ENCODE measurements around the gene SLC38A3.

SLC38A3 gene

DNA sequence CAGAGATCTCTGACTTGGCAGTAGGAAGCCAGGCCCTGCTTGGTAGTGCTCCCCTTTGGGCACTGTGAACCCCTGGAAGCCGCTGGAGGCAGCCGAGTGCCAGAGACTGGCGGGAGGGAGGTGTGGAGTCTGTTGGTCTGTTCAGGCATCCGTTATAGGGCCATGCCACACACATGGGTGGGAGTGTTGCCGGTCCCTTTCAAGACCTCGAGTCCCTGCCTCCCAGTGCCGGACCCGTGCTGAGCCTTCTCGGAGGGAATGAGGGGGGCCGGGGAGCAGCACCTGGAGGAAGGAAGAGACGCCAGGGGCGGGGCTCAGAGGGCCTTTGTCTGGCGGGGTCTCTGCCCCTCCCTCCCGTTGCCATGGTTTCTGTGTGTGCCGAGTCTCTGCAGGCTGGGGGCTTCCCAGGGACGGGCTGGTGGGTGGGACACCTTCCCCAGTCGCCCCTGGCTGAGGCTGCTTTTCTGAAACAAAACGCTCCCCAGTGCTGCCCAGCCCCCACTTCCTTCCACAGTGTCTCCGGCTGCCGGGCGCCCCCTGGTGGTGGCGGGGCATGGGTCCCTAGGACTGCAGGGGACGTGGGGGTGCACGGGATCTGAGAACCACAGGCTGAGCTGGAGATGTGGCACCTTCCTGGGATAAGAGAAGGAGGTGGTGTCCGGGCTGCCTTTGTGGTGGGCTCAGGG is 40.9 kb downstream of the SLC38A3 start:
- peaks cover 20% of the 10 kb centered on the region for H3K36me3 ChIP-seq (ENCODE audit: control insufficient read depth, insufficient read depth, low read length)
- H3K9me3 ChIP-seq (ENCODE audit: control insufficient read depth, low read length), result no peaks in the 10 kb centered on the region
- peak overlapping the region; percentile 84 for H3K27ac ChIP-seq (ENCODE audit: insufficient read depth, low read length, poor library complexity, severe bottlenecking)
- peak; percentile 87 to 93 (median 91) for DNase-seq
- H3K4me3 ChIP-seq (ENCODE audit: insufficient read depth, low read depth, low read length, poor library complexity, severe bottlenecking), result peak overlapping the region; percentile 33
- H3K27me3 ChIP-seq (replicated peaks; ENCODE audit: control insufficient read depth, insufficient read depth, low read length, poor library complexity, severe bottlenecking), result no peaks in the 10 kb centered on the region
- H3K4me1 ChIP-seq (ENCODE audit: control insufficient read depth, insufficient read depth, low read length, poor library complexity, severe bottlenecking), result peaks cover 72% of the 10 kb centered on the region

DNA sequence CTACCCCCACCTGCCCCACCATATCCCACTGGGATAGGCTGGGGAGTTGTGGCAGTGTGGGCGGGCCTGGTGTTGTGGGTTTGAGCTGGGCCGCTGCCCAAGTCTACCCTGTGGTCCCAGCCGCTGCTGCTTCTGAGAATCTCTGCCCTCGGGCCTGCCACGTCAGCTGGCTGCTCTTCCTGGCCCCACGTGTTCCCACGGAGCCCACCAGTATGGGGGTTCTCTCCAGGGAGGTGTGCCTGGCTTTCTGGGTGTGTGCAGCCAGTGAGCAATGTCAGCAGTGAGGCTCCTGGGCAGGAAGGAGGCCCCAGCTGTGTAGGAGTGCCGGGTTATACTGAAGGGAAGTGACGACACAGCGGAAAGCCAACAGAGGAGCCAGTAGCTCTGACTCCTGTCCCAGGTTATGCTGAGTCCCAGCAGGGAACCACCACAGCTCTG is 41.5 kb downstream of the SLC38A3 start:
- H3K9me3 ChIP-seq (ENCODE audit: control insufficient read depth, low read length), result no peaks in the 10 kb centered on the region
- H3K27me3 ChIP-seq (replicated peaks; ENCODE audit: control insufficient read depth, insufficient read depth, low read length, poor library complexity, severe bottlenecking), result no peaks in the 10 kb centered on the region
- peak; percentile 71 to 72 (median 71) for DNase-seq
- peak overlapping the region; percentile 23 for H3K4me3 ChIP-seq (ENCODE audit: insufficient read depth, low read depth, low read length, poor library complexity, severe bottlenecking)
- H3K27ac ChIP-seq (ENCODE audit: insufficient read depth, low read length, poor library complexity, severe bottlenecking), result peak overlapping the region; percentile 84
- H3K4me1 ChIP-seq (ENCODE audit: control insufficient read depth, insufficient read depth, low read length, poor library complexity, severe bottlenecking), result peaks cover 66% of the 10 kb centered on the region
- peaks cover 25% of the 10 kb centered on the region for H3K36me3 ChIP-seq (ENCODE audit: control insufficient read depth, insufficient read depth, low read length)

DNA sequence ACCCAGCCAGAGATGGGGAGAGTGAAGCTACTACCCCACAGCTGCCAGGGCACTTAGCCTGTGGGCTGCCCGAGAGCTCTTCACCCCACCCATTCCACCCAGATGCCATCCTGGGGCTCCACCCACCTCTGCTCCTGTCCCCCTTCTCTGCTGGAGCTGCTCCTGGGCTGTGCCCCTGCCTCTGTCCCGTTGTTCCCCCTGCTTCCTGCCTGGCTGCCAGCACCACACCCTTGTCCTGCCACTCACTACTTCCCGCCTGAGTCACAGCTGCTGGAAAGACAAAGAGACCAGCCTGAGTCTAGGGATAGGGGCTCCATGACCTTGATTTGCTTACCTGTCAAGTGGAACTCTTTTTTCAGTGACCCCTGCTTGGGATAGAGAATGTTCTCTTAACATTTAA is 43.3 kb downstream of the SLC38A3 start:
- Histone ChIP-seq H3K4me1 (ENCODE audit: control insufficient read depth, insufficient read depth, low read length, poor library complexity, severe bottlenecking) (peaks cover 48% of the 10 kb centered on the region), H3K27ac (ENCODE audit: insufficient read depth, low read length, poor library complexity, severe bottlenecking) (peak overlapping the region; percentile 46), H3K4me3 (ENCODE audit: insufficient read depth, low read depth, low read length, poor library complexity, severe bottlenecking) (no peak overlapping the region), H3K9me3 (ENCODE audit: control insufficient read depth, low read length) (no peaks in the 10 kb centered on the region), H3K36me3 (ENCODE audit: control insufficient read depth, insufficient read depth, low read length) (peaks cover 43% of the 10 kb centered on the region), H3K27me3 (replicated peaks; ENCODE audit: control insufficient read depth, insufficient read depth, low read length, poor library complexity, severe bottlenecking) (no peaks in the 10 kb centered on the region)
- DNase-seq, result no peak

DNA sequence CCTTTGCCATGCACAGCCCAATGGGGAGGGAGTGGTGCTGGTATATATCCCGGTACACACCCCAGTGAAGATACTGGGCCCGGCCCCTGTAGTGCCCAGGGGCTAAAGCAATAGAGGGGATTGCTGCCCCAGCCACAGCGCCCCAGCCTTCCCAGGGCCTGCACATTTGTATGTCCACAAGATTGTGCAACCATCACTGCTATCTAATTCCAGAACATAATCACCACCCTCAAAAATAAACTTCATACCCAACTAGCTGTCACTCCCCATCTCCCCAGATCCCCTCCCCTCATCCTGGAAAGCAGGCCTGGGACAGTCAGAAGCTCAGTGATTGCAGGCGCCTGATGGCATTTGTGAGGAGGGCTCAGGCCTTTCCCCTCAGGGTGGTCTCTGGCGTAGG is 44.4 kb downstream of the SLC38A3 start:
- Histone ChIP-seq H3K36me3 (ENCODE audit: control insufficient read depth, insufficient read depth, low read length) (peaks cover 54% of the 10 kb centered on the region), H3K9me3 (ENCODE audit: control insufficient read depth, low read length) (no peaks in the 10 kb centered on the region), H3K4me1 (ENCODE audit: control insufficient read depth, insufficient read depth, low read length, poor library complexity, severe bottlenecking) (peaks cover 37% of the 10 kb centered on the region), H3K27ac (ENCODE audit: insufficient read depth, low read length, poor library complexity, severe bottlenecking) (peak overlapping the region; percentile 46), H3K4me3 (ENCODE audit: insufficient read depth, low read depth, low read length, poor library complexity, severe bottlenecking) (no peak overlapping the region), H3K27me3 (replicated peaks; ENCODE audit: control insufficient read depth, insufficient read depth, low read length, poor library complexity, severe bottlenecking) (no peaks in the 10 kb centered on the region)
- no peak for DNase-seq

DNA sequence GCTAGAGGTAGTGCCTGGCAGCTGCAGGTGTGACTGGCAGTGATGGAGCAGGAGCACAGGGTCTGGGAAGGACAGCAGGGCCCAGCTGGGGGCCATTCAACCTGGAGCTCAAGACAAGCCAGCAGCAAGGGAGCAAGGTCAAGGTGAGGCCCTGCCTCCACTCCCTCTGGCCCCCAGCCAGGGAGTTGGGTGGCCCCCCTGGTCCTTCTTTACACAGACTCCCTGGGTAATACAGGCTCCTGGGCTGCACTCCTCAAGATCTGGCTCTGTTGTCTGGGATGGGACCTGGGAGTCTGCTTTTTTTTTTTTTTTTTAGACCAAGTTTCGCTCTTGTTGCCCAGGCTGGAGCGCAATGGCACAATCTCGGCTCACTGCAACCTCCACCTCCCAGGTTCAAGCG is 45.4 kb downstream of the SLC38A3 start:
- no peaks in the 10 kb centered on the region for H3K27me3 ChIP-seq (replicated peaks; ENCODE audit: control insufficient read depth, insufficient read depth, low read length, poor library complexity, severe bottlenecking)
- peaks cover 64% of the 10 kb centered on the region for H3K36me3 ChIP-seq (ENCODE audit: control insufficient read depth, insufficient read depth, low read length)
- H3K4me1 ChIP-seq (ENCODE audit: control insufficient read depth, insufficient read depth, low read length, poor library complexity, severe bottlenecking), result peaks cover 27% of the 10 kb centered on the region
- no peaks in the 10 kb centered on the region for H3K9me3 ChIP-seq (ENCODE audit: control insufficient read depth, low read length)
- no peak overlapping the region for H3K27ac ChIP-seq (ENCODE audit: insufficient read depth, low read length, poor library complexity, severe bottlenecking)
- no peak for DNase-seq
- H3K4me3 ChIP-seq (ENCODE audit: insufficient read depth, low read depth, low read length, poor library complexity, severe bottlenecking), result no peak overlapping the region

DNA sequence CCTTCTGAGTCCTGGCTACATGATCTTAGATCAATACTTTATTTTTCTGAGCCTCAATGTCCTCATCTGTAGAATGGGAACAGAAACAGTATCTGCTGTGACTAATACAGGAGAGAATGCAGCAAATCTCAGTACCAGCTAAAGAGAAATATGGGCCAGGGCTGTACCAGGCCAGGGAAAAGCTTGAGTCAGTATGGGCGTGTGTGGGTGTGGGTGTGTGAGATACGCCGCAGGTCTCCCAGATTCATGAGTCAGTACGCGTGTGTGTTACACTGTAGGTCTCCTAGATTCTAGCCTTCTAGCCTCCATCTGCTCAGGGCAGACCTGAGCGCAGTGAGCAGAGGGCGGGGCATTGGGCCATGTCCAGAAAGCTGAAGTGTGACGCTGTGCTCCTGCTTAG is 46.1 kb downstream of the SLC38A3 start:
- DNase-seq, result no peak
- H3K36me3 ChIP-seq (ENCODE audit: control insufficient read depth, insufficient read depth, low read length), result peaks cover 68% of the 10 kb centered on the region
- H3K9me3 ChIP-seq (ENCODE audit: control insufficient read depth, low read length), result no peaks in the 10 kb centered on the region
- no peak overlapping the region for H3K4me3 ChIP-seq (ENCODE audit: insufficient read depth, low read depth, low read length, poor library complexity, severe bottlenecking)
- H3K27ac ChIP-seq (ENCODE audit: insufficient read depth, low read length, poor library complexity, severe bottlenecking), result no peak overlapping the region
- no peaks in the 10 kb centered on the region for H3K27me3 ChIP-seq (replicated peaks; ENCODE audit: control insufficient read depth, insufficient read depth, low read length, poor library complexity, severe bottlenecking)
- H3K4me1 ChIP-seq (ENCODE audit: control insufficient read depth, insufficient read depth, low read length, poor library complexity, severe bottlenecking), result peaks cover 19% of the 10 kb centered on the region

DNA sequence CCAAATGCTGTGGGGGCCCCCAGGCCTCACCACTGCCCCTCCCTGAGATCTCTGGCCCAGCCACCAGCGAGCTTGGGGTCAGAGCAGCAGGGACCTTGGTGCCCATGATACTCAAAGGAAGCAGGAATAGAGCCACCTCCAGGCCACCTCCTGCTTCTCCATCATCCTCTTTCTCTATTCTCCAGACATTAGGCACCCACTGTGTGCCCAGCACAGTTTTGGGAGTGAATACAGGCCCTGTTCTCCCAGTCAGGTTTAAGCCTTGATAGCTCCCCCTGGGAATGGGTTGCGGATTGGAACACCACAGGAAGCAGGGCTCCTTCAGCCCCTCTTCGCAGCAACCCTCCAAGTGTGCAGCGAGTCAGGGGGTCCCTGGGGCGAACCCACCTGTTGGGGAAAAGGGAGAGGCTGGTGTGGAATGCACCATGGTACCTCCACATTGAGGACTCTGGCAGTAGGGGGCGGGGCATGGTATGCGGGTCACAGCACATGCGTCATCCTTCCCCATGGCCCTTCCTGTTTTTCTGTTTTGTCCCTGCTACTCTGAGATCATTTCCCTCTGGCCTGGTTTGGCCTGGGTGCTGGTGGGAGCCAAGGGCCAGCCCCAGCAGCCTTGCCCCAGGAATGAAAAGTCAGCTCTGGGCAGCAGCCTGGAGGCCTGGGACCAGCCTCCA is 49.6 kb downstream of the SLC38A3 start:
- no peaks in the 10 kb centered on the region for H3K9me3 ChIP-seq (ENCODE audit: control insufficient read depth, low read length)
- no peaks in the 10 kb centered on the region for H3K4me1 ChIP-seq (ENCODE audit: control insufficient read depth, insufficient read depth, low read length, poor library complexity, severe bottlenecking)
- peaks cover 77% of the 10 kb centered on the region for H3K36me3 ChIP-seq (ENCODE audit: control insufficient read depth, insufficient read depth, low read length)
- no peak overlapping the region for H3K4me3 ChIP-seq (ENCODE audit: insufficient read depth, low read depth, low read length, poor library complexity, severe bottlenecking)
- DNase-seq, result no peak
- no peaks in the 10 kb centered on the region for H3K27me3 ChIP-seq (replicated peaks; ENCODE audit: control insufficient read depth, insufficient read depth, low read length, poor library complexity, severe bottlenecking)
- peak overlapping the region; percentile 2 for H3K27ac ChIP-seq (ENCODE audit: insufficient read depth, low read length, poor library complexity, severe bottlenecking)

DNA sequence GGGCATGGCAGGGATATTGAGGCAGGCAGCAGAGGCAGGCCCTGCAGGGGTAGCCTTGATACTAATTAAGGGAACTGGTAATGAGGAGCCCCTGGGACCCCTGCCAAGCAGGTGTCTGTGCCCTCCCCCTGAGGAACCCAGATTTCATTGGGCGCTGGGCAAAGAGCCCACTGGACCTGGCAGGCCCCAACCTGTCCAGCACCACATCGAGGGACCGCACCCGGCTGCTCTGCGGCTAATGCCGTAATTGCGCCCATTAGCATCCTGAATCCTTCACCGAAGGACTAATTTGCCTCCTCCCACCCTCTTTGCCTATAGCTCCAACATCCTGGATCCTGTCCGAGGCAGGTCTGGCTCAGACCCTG is 50.2 kb downstream of the SLC38A3 start:
- peak overlapping the region; percentile 2 for H3K27ac ChIP-seq (ENCODE audit: insufficient read depth, low read length, poor library complexity, severe bottlenecking)
- H3K4me1 ChIP-seq (ENCODE audit: control insufficient read depth, insufficient read depth, low read length, poor library complexity, severe bottlenecking), result peaks cover 3% of the 10 kb centered on the region
- H3K4me3 ChIP-seq (ENCODE audit: insufficient read depth, low read depth, low read length, poor library complexity, severe bottlenecking), result no peak overlapping the region
- peaks cover 77% of the 10 kb centered on the region for H3K36me3 ChIP-seq (ENCODE audit: control insufficient read depth, insufficient read depth, low read length)
- H3K27me3 ChIP-seq (replicated peaks; ENCODE audit: control insufficient read depth, insufficient read depth, low read length, poor library complexity, severe bottlenecking), result no peaks in the 10 kb centered on the region
- no peaks in the 10 kb centered on the region for H3K9me3 ChIP-seq (ENCODE audit: control insufficient read depth, low read length)
- DNase-seq, result no peak

DNA sequence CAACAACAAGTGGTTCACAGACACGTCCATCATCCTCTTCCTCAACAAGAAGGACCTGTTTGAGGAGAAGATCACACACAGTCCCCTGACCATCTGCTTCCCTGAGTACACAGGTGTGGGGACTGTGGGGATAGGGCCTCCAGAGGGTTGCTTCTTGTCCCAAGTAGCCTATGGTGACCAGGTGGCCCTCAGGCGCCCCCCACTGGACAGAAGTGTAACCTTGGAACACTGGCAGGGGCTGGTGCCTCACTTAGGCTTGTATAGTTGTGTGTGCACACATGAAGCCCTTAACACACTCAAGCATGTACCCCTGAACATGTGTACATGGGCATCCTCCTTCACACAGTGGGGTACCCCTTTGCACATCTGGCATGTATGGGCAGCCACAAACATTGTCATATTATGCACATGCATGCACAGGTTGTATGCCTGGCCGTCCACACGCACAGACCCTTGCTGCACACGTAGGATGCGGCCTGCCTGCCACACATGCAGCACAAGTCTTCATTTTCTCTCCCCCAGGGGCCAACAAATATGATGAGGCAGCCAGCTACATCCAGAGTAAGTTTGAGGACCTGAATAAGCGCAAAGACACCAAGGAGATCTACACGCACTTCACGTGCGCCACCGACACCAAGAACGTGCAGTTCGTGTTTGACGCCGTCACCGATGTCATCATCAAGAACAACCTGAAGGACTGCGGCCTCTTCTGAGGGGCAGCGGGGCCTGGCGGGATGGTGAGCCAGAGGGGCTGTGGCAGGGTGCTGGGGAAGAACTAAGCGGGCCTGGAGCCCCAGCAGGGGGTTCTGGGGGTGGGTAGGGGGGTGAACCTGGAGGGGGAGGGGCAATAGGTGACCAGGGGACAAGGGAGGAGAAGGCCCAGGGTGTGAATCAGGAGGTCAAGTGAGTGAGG is 52.2 kb downstream of the SLC38A3 start:
- H3K36me3 ChIP-seq (ENCODE audit: control insufficient read depth, insufficient read depth, low read length), result peaks cover 64% of the 10 kb centered on the region
- no peaks in the 10 kb centered on the region for H3K27me3 ChIP-seq (replicated peaks; ENCODE audit: control insufficient read depth, insufficient read depth, low read length, poor library complexity, severe bottlenecking)
- no peak overlapping the region for H3K4me3 ChIP-seq (ENCODE audit: insufficient read depth, low read depth, low read length, poor library complexity, severe bottlenecking)
- H3K4me1 ChIP-seq (ENCODE audit: control insufficient read depth, insufficient read depth, low read length, poor library complexity, severe bottlenecking), result peaks cover 7% of the 10 kb centered on the region
- DNase-seq, result no peak
- H3K27ac ChIP-seq (ENCODE audit: insufficient read depth, low read length, poor library complexity, severe bottlenecking), result no peak overlapping the region
- H3K9me3 ChIP-seq (ENCODE audit: control insufficient read depth, low read length), result no peaks in the 10 kb centered on the region
